Psoas muscle (tissue), 8 donors: ENCODE results near the gene ZFP36L2. TPM values are rescaled to one million over a fixed set of nuclear protein-coding genes. Genes with fewer than 3 reads are reported as not detected.

Source experiments
- ATAC-seq, 4 donors: fragments of 200-7000 bp; cut with Tn5 transposase; one replicate each; pipeline ENCODE4 v1.9.1; 2020; ENCODE audit warnings: moderate library complexity in 3 of 4, mild to moderate bottlenecking in 2 of 4
- DNase-seq, 2 donors: peaks; one replicate each; pipeline ENCODE4 v3.0.0-alpha.2; 2020
- H3K27ac ChIP-seq: fragments of 200-600 bp; one replicate; pipeline ENCODE4 v1.8.0; 2022
- H3K27me3 ChIP-seq, 3 donors: fragments of 200-600 bp in 1 of 3; one replicate each; pipeline versions ENCODE4 v1.6.1 to v1.8.0; 2013 to 2022; ENCODE audit warnings: low read length in 2 of 3, mild to moderate bottlenecking in 2 of 3, moderate library complexity in 1 of 3; ENCODE audit not compliant: insufficient read depth in 3 of 3
- H3K36me3 ChIP-seq, 2 donors: fragments of 200-600 bp in 1 of 2; one replicate each; pipeline versions ENCODE4 v1.6.1 to v1.8.0; 2013 to 2022; ENCODE audit warnings: low read depth in 1 of 2, mild to moderate bottlenecking in 1 of 2, moderate library complexity in 1 of 2; ENCODE audit not compliant: insufficient read depth in 1 of 2
- H3K4me1 ChIP-seq: fragments of 200-600 bp; one replicate; pipeline ENCODE4 v1.8.0; 2022
- H3K4me3 ChIP-seq: fragments of 200-600 bp; one replicate; pipeline ENCODE4 v1.8.0; 2022; ENCODE audit warnings: mild to moderate bottlenecking
- H3K9me3 ChIP-seq: fragments of 200-600 bp; one replicate; pipeline ENCODE4 v1.8.0; 2022
- CTCF ChIP-seq: fragments of 200-600 bp; IDR thresholded peaks from one replicate; pipeline ENCODE4 v1.8.0; 2022; ENCODE audit warnings: antibody characterized with exemption
- WGBS, 3 donors: extraction: QIAGEN DNeasy Blood & Tissue Kit; methylation state at CpG; one replicate each; pipeline versions ENCODE4 v1.1.6 to v1.1.7; 2013; 5-methylcytosine and 5-hydroxymethylcytosine counted together
- intact Hi-C, 2 donors: fragments of 100-400 bp; cut with DNase I; formaldehyde crosslinking; loops; one replicate each; pipeline versions ENCODE4 v1.11.0 to v1.14.2; 2022
- polyA plus RNA-seq, 3 donors: library from polyadenylated mRNA; stranded (reverse); fragments of 200-250 nt; gene quantifications; one replicate each; pipeline ENCODE4 v1.2.3, GENCODE V29; 2013
- total RNA-seq, 4 donors: library from RNA; stranded (reverse); fragmentation: NEBNext Ultra II Directional in 2 of 4; extraction: Animal tissue kit (Norgen Biotek cat#: 25700) in 2 of 4; gene quantifications; one replicate each; pipeline versions ENCODE4 v1.2.1 to v1.2.4, GENCODE V29; 2021 to 2023
- donor health status: healthy with polysubstance abuse.
- donor health status: DM: no; HTN: no; CAD: no; lungs with moderate emphysema.
- donor health status: Bipolar disorder and iron deficiency.
- donor health status: healthy.
- donor health status: DM: yes; HTN: yes; CAD: no.
- donor health status: DM: no; HTN: no; CAD: no.
- donor health status: DM: no; HTN: no; CAD: no.
- donor health status: DM: yes; HTN: yes; CAD: no.

The ZFP36L2 gene
- total and polyA plus RNA-seq, 7 donors, result 26.3 to 103 (median 48.9) TPM

- no peaks in the 10 kb centered on the region for H3K9me3 ChIP-seq
- intact Hi-C loops, result loop anchor here (1.0 to 5.0 kb wide), 9 partner anchors 96 to 399 kb away; no protein-coding TSS in a partner anchor
- peak overlapping the region; percentile 75 for H3K4me3 ChIP-seq
- ATAC-seq (no peak), DNase-seq (peak in 1 of 2 donors; percentile 56)
- H3K36me3 ChIP-seq, result peaks cover 7 to 41% of the 10 kb centered on the region in 2 donors
- no peaks in the 10 kb centered on the region for H3K27me3 ChIP-seq
- peaks cover 26% of the 10 kb centered on the region for H3K4me1 ChIP-seq
- H3K27ac ChIP-seq, result peak overlapping the region; percentile 91
- WGBS, 3 donors, result 1 to 5% (median 4%) methylated on average over 10 of the region's 10 CpGs
- TF ChIP-seq CTCF, result no peak
Measured at GRCh38 chr2:43227830-43228281, 1.4 kb upstream of the ZFP36L2 start.

- peak; percentile 95 to 98 for DNase-seq
- Histone ChIP-seq H3K36me3 (peaks cover 7 to 48% of the 10 kb centered on the region in 2 donors), H3K4me1 (peaks cover 32% of the 10 kb centered on the region), H3K9me3 (no peaks in the 10 kb centered on the region), H3K4me3 (peak overlapping the region; percentile 75), H3K27me3 (no peaks in the 10 kb centered on the region), H3K27ac (peak overlapping the region; percentile 91)
- TF ChIP-seq CTCF, result peak; percentile 33
- 1% methylated on average over 64 to 77 of the region's 77 CpGs for WGBS, 3 donors
- ATAC-seq, result peak; percentile 68 to 77 (median 70)
- intact Hi-C loops, result loop anchor here (2.0 to 5.0 kb wide), 5 partner anchors 95 to 265 kb away; no protein-coding TSS in a partner anchor
Measured at GRCh38 chr2:43226955-43227829, 786 bp upstream of the ZFP36L2 start.

GRCh38 chr2:43225788-43226557, 433 bp downstream of the ZFP36L2 start:
- Histone ChIP-seq H3K27ac (peak overlapping the region; percentile 91), H3K4me3 (peak overlapping the region; percentile 75), H3K27me3 (no peaks in the 10 kb centered on the region), H3K36me3 (peaks cover 7 to 45% of the 10 kb centered on the region in 2 donors), H3K9me3 (no peaks in the 10 kb centered on the region), H3K4me1 (peaks cover 42% of the 10 kb centered on the region)
- DNase-seq, result peak; percentile 79 to 87
- WGBS, 3 donors, result 0 to 1% (median 0%) methylated on average over 57 to 80 of the region's 80 CpGs
- intact Hi-C loops, result loop anchor here (2.0 to 5.0 kb wide), 5 partner anchors 94 to 264 kb away; no protein-coding TSS in a partner anchor
- peak; percentile 6 to 40 (median 30) for ATAC-seq
- TF ChIP-seq CTCF, result no peak

- WGBS, 3 donors, result 1 to 7% (median 3%) methylated on average over 61 to 73 of the region's 74 CpGs
- ATAC-seq, result peak in 2 of 4 donors; percentile 0 to 6
Measured at GRCh38 chr2:43225093-43225787, 1.2 kb downstream of the ZFP36L2 start.

More at GRCh38 chr2:43225093-43225787, 1.2 kb downstream of the ZFP36L2 start:
- Histone ChIP-seq H3K4me3 (peak overlapping the region; percentile 75), H3K27me3 (no peaks in the 10 kb centered on the region), H3K27ac (peak overlapping the region; percentile 91), H3K4me1 (peaks cover 49% of the 10 kb centered on the region), H3K9me3 (no peaks in the 10 kb centered on the region), H3K36me3 (peaks cover 7 to 38% of the 10 kb centered on the region in 2 donors)
- no peak for TF ChIP-seq CTCF
- intact Hi-C loops, result loop anchor here (5.0 kb wide), 4 partner anchors 93 to 263 kb away; no protein-coding TSS in a partner anchor
- DNase-seq, result peak; percentile 67 to 78
